ENCODE results near the gene PDLIM3. TPM values are rescaled to one million over a fixed set of nuclear protein-coding genes. Genes with fewer than 3 reads are reported as not detected.

Gene PDLIM3
- total RNA-seq, 1 donor from 2014 or later: 18.4 TPM

- Histone ChIP-seq H3K4me3 (no peak overlapping the region), H3K9me3 (no peaks in the 10 kb centered on the region), H3K4me1 (peaks cover 7% of the 10 kb centered on the region), H3K27ac (no peak overlapping the region), H3K36me3 (no peaks in the 10 kb centered on the region), H3K27me3 (ENCODE audit: low read depth) (no peaks in the 10 kb centered on the region)
- ATAC-seq (no peak), DNase-seq (no peak)
- intact Hi-C loops (cut with DNase I): no loop called here
- TF ChIP-seq CTCF (IDR thresholded peaks at IDR 0.05): no peak
Measured at GRCh38 chr4:185469580-185470154, 65.6 kb downstream of the PDLIM3 start.

GRCh38 chr4:185468999-185469398, 66.3 kb downstream of the PDLIM3 start:
- no peak overlapping the region for H3K4me3 ChIP-seq
- peaks cover 7% of the 10 kb centered on the region for H3K4me1 ChIP-seq
- DNase-seq (no peak), ATAC-seq (no peak)
- intact Hi-C loops (cut with DNase I): no loop called here
- no peak for TF ChIP-seq CTCF (IDR thresholded peaks at IDR 0.05)
- H3K36me3 ChIP-seq: no peaks in the 10 kb centered on the region
- H3K27ac ChIP-seq: no peak overlapping the region
- H3K27me3 ChIP-seq (ENCODE audit: low read depth): no peaks in the 10 kb centered on the region
- no peaks in the 10 kb centered on the region for H3K9me3 ChIP-seq

- H3K4me3 ChIP-seq: no peak overlapping the region
Measured at GRCh38 chr4:185467991-185468390, 67.3 kb downstream of the PDLIM3 start.

GRCh38 chr4:185467101-185467500, 68.2 kb downstream of the PDLIM3 start:
- no peaks in the 10 kb centered on the region for H3K27me3 ChIP-seq (ENCODE audit: low read depth)
- no peak for ATAC-seq
- intact Hi-C loops (cut with DNase I): no loop called here

More at GRCh38 chr4:185467991-185468390, 67.3 kb downstream of the PDLIM3 start:
- no peak overlapping the region for H3K27ac ChIP-seq
- intact Hi-C loops (cut with DNase I): no loop called here
- no peak for DNase-seq
- no peaks in the 10 kb centered on the region for H3K27me3 ChIP-seq (ENCODE audit: low read depth)
- H3K9me3 ChIP-seq: no peaks in the 10 kb centered on the region
- no peak for ATAC-seq
- peaks cover 7% of the 10 kb centered on the region for H3K4me1 ChIP-seq
- H3K36me3 ChIP-seq: no peaks in the 10 kb centered on the region
- TF ChIP-seq CTCF (IDR thresholded peaks at IDR 0.05): no peak

GRCh38 chr4:185465707-185466106, 69.6 kb downstream of the PDLIM3 start:
- no peak for TF ChIP-seq CTCF (IDR thresholded peaks at IDR 0.05)
- DNase-seq (no peak), ATAC-seq (no peak)
- Histone ChIP-seq H3K27ac (no peak overlapping the region), H3K27me3 (ENCODE audit: low read depth) (no peaks in the 10 kb centered on the region), H3K9me3 (no peaks in the 10 kb centered on the region), H3K4me1 (no peaks in the 10 kb centered on the region), H3K36me3 (no peaks in the 10 kb centered on the region), H3K4me3 (no peak overlapping the region)
- intact Hi-C loops (cut with DNase I): no loop called here

More at GRCh38 chr4:185467101-185467500, 68.2 kb downstream of the PDLIM3 start:
- Histone ChIP-seq H3K4me3 (no peak overlapping the region), H3K4me1 (peaks cover 3% of the 10 kb centered on the region), H3K27ac (no peak overlapping the region), H3K36me3 (no peaks in the 10 kb centered on the region), H3K9me3 (no peaks in the 10 kb centered on the region)
- no peak for DNase-seq
- no peak for TF ChIP-seq CTCF (IDR thresholded peaks at IDR 0.05)
